22Rv1 (cell line): ENCODE data around the gene COL16A1.

Source experiments
- CTCF ChIP-seq: fragments of 450-650 bp; IDR thresholded peaks from 2 replicates; pipeline ENCODE4 v1.5.1; 2017; ENCODE audit warnings: mild to moderate bottlenecking
- ZFX ChIP-seq: fragments of 450-650 bp; IDR thresholded peaks from 2 replicates; pipeline ENCODE4 v1.6.1; 2017; ENCODE audit warnings: antibody characterized with exemption, borderline replicate concordance

GRCh38 chr1:31673433-31673832, 30.4 kb downstream of the COL16A1 start:
- no peak for TF ChIP-seq CTCF
- no peak for TF ChIP-seq ZFX
